Common myeloid progenitor, CD34-positive (primary cell): ENCODE data around the gene BBS9.

Source experiments
- CTCF ChIA-PET: fragments of 350-600 bp; sonication (Branson Sonifier 250); formaldehyde crosslinking; loops from one replicate; lab custom pipeline; 2021; ENCODE audit warnings: antibody characterized with exemption; lab: Charles Lee
- POLR2A ChIA-PET: fragments of 350-600 bp; sonication (Branson Sonifier 250); formaldehyde crosslinking; loops from one replicate; lab custom pipeline; 2021; ENCODE audit warnings: antibody characterized with exemption; lab: Charles Lee
- DNase-seq, 3 donors: peaks; one replicate each; pipeline versions ENCODE4 v3.0.0 to v3.0.0-alpha.2; 2013
- H3K27ac ChIP-seq, 2 experiments: 1 replicate in 1 of 2; 2 replicates in 1 of 2; pipeline ENCODE4 v1.7.0; 2013; ENCODE audit warnings: inconsistent platforms in 2 of 2, low read length in 2 of 2, mild to moderate bottlenecking in 2 of 2, low read depth in 1 of 2, moderate library complexity in 1 of 2; ENCODE audit not compliant: severe bottlenecking in 2 of 2, insufficient read depth in 1 of 2, poor library complexity in 1 of 2
- H3K27me3 ChIP-seq, 5 experiments: replicated peaks in 2 of 5; 1 replicate in 3 of 5; 2 replicates in 2 of 5; pipeline versions ENCODE4 v1.6.1 to v1.7.0; 2013; ENCODE audit warnings: low read length in 4 of 5, mild to moderate bottlenecking in 2 of 5, moderate library complexity in 2 of 5, inconsistent platforms in 1 of 5; ENCODE audit not compliant: insufficient read depth in 5 of 5, control insufficient read depth in 4 of 5
- H3K36me3 ChIP-seq, 4 experiments: 1 replicate in 2 of 4; 2 replicates in 2 of 4; pipeline versions ENCODE4 v1.6.1 to v1.7.0; 2013; ENCODE audit warnings: low read length in 3 of 4, control low read depth in 1 of 4, mild to moderate bottlenecking in 1 of 4; ENCODE audit not compliant: control insufficient read depth in 4 of 4, insufficient read depth in 4 of 4
- H3K4me1 ChIP-seq, 4 experiments: 1 replicate in 3 of 4; 2 replicates in 1 of 4; pipeline versions ENCODE4 v1.6.1 to v1.7.1; 2013; ENCODE audit warnings: low read length in 3 of 4, mild to moderate bottlenecking in 3 of 4, control low read depth in 1 of 4, inconsistent platforms in 1 of 4, moderate library complexity in 1 of 4; ENCODE audit not compliant: control insufficient read depth in 4 of 4, insufficient read depth in 4 of 4; ENCODE audit errors: control extremely low read depth in 1 of 4
- H3K4me3 ChIP-seq, 7 experiments: 1 replicate in 4 of 7; 2 replicates in 3 of 7; pipeline versions ENCODE4 v1.5.1 to v1.7.0; 2013; ENCODE audit warnings: mild to moderate bottlenecking in 7 of 7, low read length in 6 of 7, moderate library complexity in 6 of 7, inconsistent platforms in 2 of 7, low read depth in 2 of 7, control low read depth in 1 of 7; ENCODE audit not compliant: insufficient read depth in 4 of 7, control insufficient read depth in 1 of 7; ENCODE audit errors: extremely low read depth in 1 of 7
- H3K9me3 ChIP-seq, 5 experiments: 1 replicate in 4 of 5; 2 replicates in 1 of 5; pipeline versions ENCODE4 v1.6.1 to v1.7.1; 2013; ENCODE audit warnings: low read length in 4 of 5, mild to moderate bottlenecking in 2 of 5, inconsistent platforms in 1 of 5, low read depth in 1 of 5, moderate library complexity in 1 of 5; ENCODE audit not compliant: control insufficient read depth in 4 of 5, insufficient read depth in 2 of 5; ENCODE audit errors: control extremely low read depth in 1 of 5
- WGBS: methylation state at CpG from one replicate; pipeline ENCODE4 v1.1.5; 2013; ENCODE audit not compliant: insufficient coverage; 5-methylcytosine and 5-hydroxymethylcytosine counted together

BBS9 gene

GRCh38 chr7:33624215-33624614 lies 494.9 kb downstream of the BBS9 start:
- CTCF ChIA-PET, result no interaction called here
- no peaks in the 10 kb centered on the region for H3K27me3 ChIP-seq

DNA sequence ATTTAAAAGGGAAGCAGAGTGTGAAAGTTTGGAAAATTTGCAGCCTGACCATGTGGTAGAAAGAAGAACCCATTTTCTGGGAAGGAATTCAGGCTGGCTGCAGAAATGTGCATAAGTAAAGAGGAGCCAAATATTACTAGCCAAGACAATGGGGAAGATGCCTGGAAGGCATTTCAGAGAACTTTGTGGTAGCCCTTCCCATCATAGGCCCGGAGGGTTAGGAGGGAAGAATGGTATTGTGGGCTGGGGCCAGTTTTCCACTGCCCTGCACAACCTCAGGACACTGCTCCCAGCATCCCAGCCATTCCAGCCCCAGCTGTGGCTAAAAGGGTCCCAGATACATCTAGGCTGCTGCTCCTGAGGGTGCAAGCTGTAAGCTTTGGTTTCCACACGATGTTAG lies 497.5 kb downstream of the BBS9 start:
- no peaks in the 10 kb centered on the region for H3K27me3 ChIP-seq
- no peaks in the 10 kb centered on the region for H3K36me3 ChIP-seq
- no peak for DNase-seq
- CTCF ChIA-PET, result no interaction called here
- no peaks in the 10 kb centered on the region for H3K9me3 ChIP-seq
- no peak overlapping the region for H3K27ac ChIP-seq
- H3K4me3 ChIP-seq, result no peak overlapping the region
- POLR2A ChIA-PET, result no interaction called here
- 100% methylated on average over 1 of the region's 2 CpGs for WGBS
- H3K4me1 ChIP-seq, result no peaks in the 10 kb centered on the region

More at GRCh38 chr7:33624215-33624614, 494.9 kb downstream of the BBS9 start:
- no peaks in the 10 kb centered on the region for H3K4me1 ChIP-seq
- DNase-seq, result no peak
- H3K9me3 ChIP-seq, result peaks cover 0 to 5% (median 0%) of the 10 kb centered on the region in 5 experiments
- POLR2A ChIA-PET, result no interaction called here
- H3K36me3 ChIP-seq, result no peaks in the 10 kb centered on the region
- no peak overlapping the region for H3K27ac ChIP-seq
- H3K4me3 ChIP-seq, result no peak overlapping the region

- no peaks in the 10 kb centered on the region for H3K9me3 ChIP-seq
- CTCF ChIA-PET, result no interaction called here
- H3K4me1 ChIP-seq, result no peaks in the 10 kb centered on the region
- POLR2A ChIA-PET, result no interaction called here
- H3K27ac ChIP-seq, result no peak overlapping the region
- no peaks in the 10 kb centered on the region for H3K27me3 ChIP-seq
- 100% methylated on average over 2 of the region's 3 CpGs for WGBS
- no peak for DNase-seq
- no peaks in the 10 kb centered on the region for H3K36me3 ChIP-seq
- no peak overlapping the region for H3K4me3 ChIP-seq
Measured at GRCh38 chr7:33627741-33628140, 498.4 kb downstream of the BBS9 start.

DNA sequence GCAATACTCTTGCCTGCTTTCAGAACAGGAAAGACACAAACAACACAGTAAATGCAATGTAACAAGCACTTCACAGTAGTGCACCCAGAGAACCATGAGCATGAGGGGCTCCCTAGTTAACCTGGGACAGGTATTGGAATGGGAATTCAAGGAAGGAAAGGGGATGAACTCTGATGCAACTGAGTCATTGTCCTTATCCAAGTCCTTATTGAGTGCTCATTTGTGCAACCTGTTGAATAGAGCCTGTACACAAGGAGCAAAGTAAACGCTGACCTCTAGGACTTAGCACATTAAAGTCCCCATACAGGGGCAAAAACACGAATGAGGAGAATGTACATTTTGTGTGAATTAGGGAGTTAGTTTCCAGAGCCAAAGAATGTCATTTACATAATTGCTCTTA lies 499.5 kb downstream of the BBS9 start:
- ChIA-PET CTCF (interaction anchor here (0.9 kb wide), 1 partner anchor 68 kb away, joined by 3 read pairs; no protein-coding TSS in a partner anchor), POLR2A (no interaction called here)
- H3K9me3 ChIP-seq, result no peaks in the 10 kb centered on the region
- WGBS, result 100% methylated on average over 2 of the region's 2 CpGs
- H3K27ac ChIP-seq, result no peak overlapping the region
- H3K4me1 ChIP-seq, result no peaks in the 10 kb centered on the region
- no peaks in the 10 kb centered on the region for H3K27me3 ChIP-seq
- no peak for DNase-seq
- H3K4me3 ChIP-seq, result no peak overlapping the region
- no peaks in the 10 kb centered on the region for H3K36me3 ChIP-seq

DNA sequence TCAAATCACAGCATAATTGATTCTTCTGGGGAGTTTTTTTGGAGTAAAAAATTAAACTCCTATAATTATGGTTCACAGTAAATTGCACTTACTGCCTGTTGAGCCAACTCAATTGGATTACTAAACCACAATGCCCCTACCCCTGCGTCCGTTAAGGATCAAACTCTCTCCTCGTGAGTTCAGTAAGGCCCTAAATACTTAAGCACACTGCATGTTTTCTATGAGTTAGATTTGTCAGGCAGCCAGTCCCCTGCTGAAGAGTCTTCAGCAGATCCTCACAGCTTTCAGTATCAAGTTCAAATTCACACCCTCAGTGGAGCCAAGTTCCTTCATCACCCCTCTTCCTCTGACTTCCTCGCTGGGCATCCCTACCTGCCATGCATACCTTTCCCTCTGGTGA lies 501.0 kb downstream of the BBS9 start:
- no peak overlapping the region for H3K27ac ChIP-seq
- no peaks in the 10 kb centered on the region for H3K9me3 ChIP-seq
- WGBS, result 97% methylated on average over 4 of the region's 4 CpGs
- H3K4me1 ChIP-seq, result no peaks in the 10 kb centered on the region
- no peaks in the 10 kb centered on the region for H3K27me3 ChIP-seq
- no peak overlapping the region for H3K4me3 ChIP-seq
- no peak for DNase-seq
- no peaks in the 10 kb centered on the region for H3K36me3 ChIP-seq
- POLR2A ChIA-PET, result no interaction called here
- CTCF ChIA-PET, result no interaction called here

- POLR2A ChIA-PET, result no interaction called here
- Histone ChIP-seq H3K27me3 (no peaks in the 10 kb centered on the region), H3K36me3 (no peaks in the 10 kb centered on the region), H3K4me3 (no peak overlapping the region), H3K9me3 (no peaks in the 10 kb centered on the region), H3K27ac (no peak overlapping the region), H3K4me1 (no peaks in the 10 kb centered on the region)
- no peak for DNase-seq
- CTCF ChIA-PET, result no interaction called here
- WGBS, result 95% methylated on average over 21 of the region's 24 CpGs
Measured at GRCh38 chr7:33632322-33632721, 503.0 kb downstream of the BBS9 start.

- H3K9me3 ChIP-seq, result no peaks in the 10 kb centered on the region
- no peak for DNase-seq
- WGBS, result 95% methylated on average over 3 of the region's 6 CpGs
- POLR2A ChIA-PET, result no interaction called here
- no peaks in the 10 kb centered on the region for H3K27me3 ChIP-seq
- no peak overlapping the region for H3K27ac ChIP-seq
- CTCF ChIA-PET, result interaction anchor here (0.7 kb wide), 1 partner anchor 8 kb away, joined by 3 read pairs; no protein-coding TSS in a partner anchor
- H3K4me3 ChIP-seq, result no peak overlapping the region
- H3K36me3 ChIP-seq, result no peaks in the 10 kb centered on the region
- H3K4me1 ChIP-seq, result no peaks in the 10 kb centered on the region
Measured at GRCh38 chr7:33632840-33633525, 503.6 kb downstream of the BBS9 start.
